ENCODE results near the gene TMEM87B.

Gene TMEM87B

GRCh38 chr2:112154246-112155117 lies 99.4 kb downstream of the TMEM87B start:
- no peak for TF ChIP-seq CTCF (IDR thresholded peaks at IDR 0.05; ENCODE audit: low read length, missing control alignments)
- no peak for DNase-seq (ENCODE audit: low read depth)
- H3K4me3 ChIP-seq (replicated peaks; ENCODE audit: low read depth, low read length): no peak overlapping the region

GRCh38 chr2:112155331-112156151 lies 100.5 kb downstream of the TMEM87B start:
- DNase-seq (ENCODE audit: low read depth): no peak
- no peak for TF ChIP-seq CTCF (IDR thresholded peaks at IDR 0.05; ENCODE audit: low read length, missing control alignments)
- no peak overlapping the region for H3K4me3 ChIP-seq (replicated peaks; ENCODE audit: low read depth, low read length)

- peak; percentile 59 for DNase-seq (ENCODE audit: low read depth)
- H3K4me3 ChIP-seq (replicated peaks; ENCODE audit: low read depth, low read length): no peak overlapping the region
- no peak for TF ChIP-seq CTCF (IDR thresholded peaks at IDR 0.05; ENCODE audit: low read length, missing control alignments)
Measured at GRCh38 chr2:112156152-112156986, 101.3 kb downstream of the TMEM87B start.

DNA sequence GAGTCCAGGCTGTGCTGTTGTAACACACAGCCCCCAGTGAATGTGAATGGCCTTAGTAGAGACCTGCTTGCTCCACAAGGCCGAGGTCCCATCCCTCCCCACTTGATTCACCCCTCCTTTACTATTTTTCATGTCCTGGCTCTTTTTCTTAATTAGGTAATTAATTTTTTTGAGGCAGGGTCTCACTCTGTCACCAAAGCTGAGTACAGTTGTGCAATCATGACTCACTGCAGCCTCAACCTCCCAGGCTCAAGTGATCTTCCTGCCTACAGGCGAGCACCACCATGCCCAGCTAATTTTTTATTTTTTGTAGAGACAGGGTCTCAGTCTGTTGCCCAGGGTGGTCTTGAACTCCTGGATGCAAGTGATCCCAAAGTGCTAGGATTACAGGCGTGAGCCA lies 102.4 kb downstream of the TMEM87B start:
- no peak for TF ChIP-seq CTCF (IDR thresholded peaks at IDR 0.05; ENCODE audit: low read length, missing control alignments)
- no peak for DNase-seq (ENCODE audit: low read depth)
- no peak overlapping the region for H3K4me3 ChIP-seq (replicated peaks; ENCODE audit: low read depth, low read length)

GRCh38 chr2:112159454-112159921 lies 104.4 kb downstream of the TMEM87B start:
- TF ChIP-seq CTCF (IDR thresholded peaks at IDR 0.05; ENCODE audit: low read length, missing control alignments): no peak
- no peak for DNase-seq (ENCODE audit: low read depth)
- H3K4me3 ChIP-seq (replicated peaks; ENCODE audit: low read depth, low read length): no peak overlapping the region
